Measurements from ENCODE around the gene KRTAP24-1. TPM values are rescaled to one million over a fixed set of nuclear protein-coding genes. Genes with fewer than 3 reads are reported as not detected.

The KRTAP24-1 gene
- total RNA-seq, 1 experiment from 2014 or later = not detected

GRCh38 chr21:30271156-30271555 lies 11.6 kb downstream of the KRTAP24-1 start:
- intact Hi-C loops (cut with micrococcal nuclease; ENCODE audit: unreplicated experiment) = no loop called here
- Histone ChIP-seq H3K4me1 (peaks cover 51% of the 10 kb centered on the region), H3K9me3 (peaks cover 3% of the 10 kb centered on the region; the same call in 1 of the 2 replicates), H3K27me3 (replicated peaks; ENCODE audit: control insufficient read depth, insufficient read depth, low read length) (no peaks in the 10 kb centered on the region), H3K4me3 (ENCODE audit: low read depth, low read length) (no peak overlapping the region), H3K36me3 (ENCODE audit: control insufficient read depth, insufficient read depth, low read length) (no peaks in the 10 kb centered on the region)
- no peak for TF ChIP-seq CTCF (IDR thresholded peaks at IDR 0.05; ENCODE audit: insufficient read depth in 1 of 2, low read depth in 1 of 2, low read length in 1 of 2, severe bottlenecking in 1 of 2, unreplicated experiment in 1 of 2)
- Mint-ChIP-seq H3K27ac (ENCODE audit: unreplicated experiment) (no peak overlapping the region), H3K9me3 (ENCODE audit: unreplicated experiment) (no peaks in the 10 kb centered on the region), H3K4me3 (ENCODE audit: unreplicated experiment) (no peak overlapping the region), H3K36me3 (ENCODE audit: insufficient read depth, unreplicated experiment) (peaks cover 6% of the 10 kb centered on the region), H3K4me1 (ENCODE audit: low read depth, unreplicated experiment) (peaks cover 31% of the 10 kb centered on the region), H3K27me3 (ENCODE audit: insufficient read depth, unreplicated experiment) (no peaks in the 10 kb centered on the region)
- CTCF ChIA-PET = no interaction called here
- POLR2A ChIA-PET = no interaction called here
- BruUV-seq (replicated peaks) = no TSS peak
- DNase-seq = no peak

- TF ChIP-seq CTCF (IDR thresholded peaks at IDR 0.05; ENCODE audit: insufficient read depth in 1 of 2, low read depth in 1 of 2, low read length in 1 of 2, severe bottlenecking in 1 of 2, unreplicated experiment in 1 of 2) = no peak
- no TSS peak for BruUV-seq (replicated peaks)
- intact Hi-C loops (cut with micrococcal nuclease; ENCODE audit: unreplicated experiment) = no loop called here
- peaks cover 51% of the 10 kb centered on the region for H3K4me1 ChIP-seq
- Mint-ChIP-seq H3K4me1 (ENCODE audit: low read depth, unreplicated experiment) (peaks cover 31% of the 10 kb centered on the region), H3K9me3 (ENCODE audit: unreplicated experiment) (no peaks in the 10 kb centered on the region), H3K27me3 (ENCODE audit: insufficient read depth, unreplicated experiment) (no peaks in the 10 kb centered on the region), H3K36me3 (ENCODE audit: insufficient read depth, unreplicated experiment) (peaks cover 6% of the 10 kb centered on the region), H3K27ac (ENCODE audit: unreplicated experiment) (peak overlapping the region; percentile 73), H3K4me3 (ENCODE audit: unreplicated experiment) (peak overlapping the region; percentile 2)
- H3K36me3 ChIP-seq (ENCODE audit: control insufficient read depth, insufficient read depth, low read length) = no peaks in the 10 kb centered on the region
- H3K4me3 ChIP-seq (ENCODE audit: low read depth, low read length) = no peak overlapping the region
- no peaks in the 10 kb centered on the region for H3K27me3 ChIP-seq (replicated peaks; ENCODE audit: control insufficient read depth, insufficient read depth, low read length)
- peak in 1 of 2 experiments; percentile 4 for DNase-seq
- peaks cover 3% of the 10 kb centered on the region; the same call in 1 of the 2 replicates for H3K9me3 ChIP-seq
- CTCF ChIA-PET = no interaction called here
- POLR2A ChIA-PET = no interaction called here
Observed at GRCh38 chr21:30269803-30270530, 12.8 kb downstream of the KRTAP24-1 start.

GRCh38 chr21:30268608-30269197 lies 14.0 kb downstream of the KRTAP24-1 start:
- Mint-ChIP-seq H3K27ac (ENCODE audit: unreplicated experiment) (peak overlapping the region; percentile 73), H3K9me3 (ENCODE audit: unreplicated experiment) (peaks cover 7% of the 10 kb centered on the region), H3K4me3 (ENCODE audit: unreplicated experiment) (peak overlapping the region; percentile 15), H3K36me3 (ENCODE audit: insufficient read depth, unreplicated experiment) (peaks cover 6% of the 10 kb centered on the region), H3K27me3 (ENCODE audit: insufficient read depth, unreplicated experiment) (no peaks in the 10 kb centered on the region), H3K4me1 (ENCODE audit: low read depth, unreplicated experiment) (peaks cover 31% of the 10 kb centered on the region)
- no peak for DNase-seq
- H3K27me3 ChIP-seq (replicated peaks; ENCODE audit: control insufficient read depth, insufficient read depth, low read length) = no peaks in the 10 kb centered on the region
- peak in 1 of 2 experiments; percentile 24 for TF ChIP-seq CTCF (IDR thresholded peaks at IDR 0.05; ENCODE audit: insufficient read depth in 1 of 2, low read depth in 1 of 2, low read length in 1 of 2, severe bottlenecking in 1 of 2, unreplicated experiment in 1 of 2)
- H3K4me3 ChIP-seq (ENCODE audit: low read depth, low read length) = no peak overlapping the region
- ChIA-PET POLR2A (no interaction called here), CTCF (no interaction called here)
- intact Hi-C loops (cut with micrococcal nuclease; ENCODE audit: unreplicated experiment) = no loop called here
- no peaks in the 10 kb centered on the region for H3K36me3 ChIP-seq (ENCODE audit: control insufficient read depth, insufficient read depth, low read length)
- H3K9me3 ChIP-seq = peaks cover 3% of the 10 kb centered on the region; the same call in 1 of the 2 replicates
- H3K4me1 ChIP-seq = peaks cover 51% of the 10 kb centered on the region
- BruUV-seq (replicated peaks) = no TSS peak

Data from Caco-2 (cell line).